Activated naive CD8-positive, alpha-beta T cell treated with anti-CD3 and anti-CD28 coated beads for 36 hours (primary cell): ENCODE results near the gene ASB9. TPM values are rescaled to one million over a fixed set of nuclear protein-coding genes. Genes with fewer than 3 reads are reported as not detected.
"Not testable (repeated sequence)": the region's sequence is repeated elsewhere in the genome, so short reads cannot be mapped to it uniquely, and the experiment has no call there.

Experiments
- DNase-seq: peaks from one replicate; pipeline ENCODE4 v3.0.0; 2021
- H3K27ac Mint-ChIP-seq: one replicate; pipeline ENCODE4 v1.8.0; 2022; ENCODE audit warnings: mild to moderate bottlenecking, moderate library complexity, mixed read lengths
- H3K27me3 Mint-ChIP-seq: one replicate; pipeline ENCODE4 v1.8.0; 2022; ENCODE audit warnings: mild to moderate bottlenecking, mixed read lengths
- H3K36me3 Mint-ChIP-seq: one replicate; pipeline ENCODE4 v1.8.0; 2021; ENCODE audit warnings: mild to moderate bottlenecking, mixed read lengths
- H3K4me1 Mint-ChIP-seq: one replicate; pipeline ENCODE4 v1.8.0; 2021; ENCODE audit warnings: mixed read lengths
- H3K4me3 Mint-ChIP-seq: one replicate; pipeline ENCODE4 v1.8.0; 2022; ENCODE audit warnings: mild to moderate bottlenecking, moderate library complexity, mixed read lengths
- H3K9me3 Mint-ChIP-seq: one replicate; pipeline ENCODE4 v1.8.0; 2022; ENCODE audit warnings: mixed read lengths
- total RNA-seq, 2 experiments: library from RNA; stranded (reverse); gene quantifications; one replicate each; pipeline ENCODE4 v1.2.3, GENCODE V29; 2021

Gene ASB9, protein sequence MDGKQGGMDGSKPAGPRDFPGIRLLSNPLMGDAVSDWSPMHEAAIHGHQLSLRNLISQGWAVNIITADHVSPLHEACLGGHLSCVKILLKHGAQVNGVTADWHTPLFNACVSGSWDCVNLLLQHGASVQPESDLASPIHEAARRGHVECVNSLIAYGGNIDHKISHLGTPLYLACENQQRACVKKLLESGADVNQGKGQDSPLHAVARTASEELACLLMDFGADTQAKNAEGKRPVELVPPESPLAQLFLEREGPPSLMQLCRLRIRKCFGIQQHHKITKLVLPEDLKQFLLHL
- under 1 TPM; 0.54 to 0.99 TPM for total RNA-seq

DNA sequence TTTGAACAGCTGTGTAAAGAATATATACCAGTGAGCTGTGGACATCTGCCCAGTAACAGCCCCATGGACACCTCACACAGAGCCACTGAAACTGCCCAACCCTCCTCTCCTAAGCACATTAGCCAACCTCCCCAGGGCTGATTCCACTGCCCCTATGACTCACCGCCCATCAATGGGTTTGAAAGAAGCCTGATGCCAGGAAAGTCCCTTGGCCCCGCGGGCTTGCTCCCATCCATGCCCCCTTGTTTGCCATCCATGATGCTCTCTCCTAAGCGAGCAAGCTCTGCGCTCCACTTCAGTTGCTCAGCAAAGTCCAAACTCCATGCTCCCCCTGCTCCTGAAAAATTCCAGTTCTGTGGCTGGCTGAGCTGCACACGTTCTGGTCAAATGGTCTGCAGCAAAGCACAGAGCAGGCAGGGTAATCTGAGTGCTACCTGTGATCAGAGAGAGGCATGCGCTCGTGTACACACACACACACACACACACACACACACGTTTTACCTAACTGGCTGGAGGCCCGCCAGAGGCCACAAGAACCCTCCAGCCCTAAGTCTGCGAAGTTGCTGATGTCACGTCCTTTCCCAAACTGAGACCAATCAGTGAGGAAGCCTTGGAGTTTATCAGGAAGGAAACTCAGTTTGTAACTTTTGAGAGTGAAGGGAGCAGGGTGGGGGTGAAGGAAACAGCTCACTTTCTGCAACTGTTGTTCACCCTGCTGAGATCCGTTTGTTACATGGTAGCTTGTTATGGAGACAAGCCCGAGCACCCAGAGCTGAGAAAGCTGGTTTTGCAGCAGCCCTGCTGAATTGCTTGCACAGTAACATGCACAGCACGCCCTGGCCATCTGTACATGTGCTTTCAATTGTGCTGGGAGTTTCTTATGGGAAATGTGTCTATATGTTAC is at the start of gene ASB9:
Gene ASB9 (minus strand): TSS at position 466 of the 904 bp plus-strand sequence. CDS start 209 bp downstream, at position 257.
- Mint-ChIP-seq H3K4me3 (peak within 1 kb of the TSS; percentile 47), H3K36me3 (no peaks in the 10 kb centered on the region), H3K27me3 (no peaks in the 10 kb centered on the region), H3K4me1 (peaks cover 9% of the 10 kb centered on the region), H3K9me3 (no peaks in the 10 kb centered on the region), H3K27ac (peak within 1 kb of the TSS; percentile 46)
- DNase-seq: peak; percentile 13

DNA sequence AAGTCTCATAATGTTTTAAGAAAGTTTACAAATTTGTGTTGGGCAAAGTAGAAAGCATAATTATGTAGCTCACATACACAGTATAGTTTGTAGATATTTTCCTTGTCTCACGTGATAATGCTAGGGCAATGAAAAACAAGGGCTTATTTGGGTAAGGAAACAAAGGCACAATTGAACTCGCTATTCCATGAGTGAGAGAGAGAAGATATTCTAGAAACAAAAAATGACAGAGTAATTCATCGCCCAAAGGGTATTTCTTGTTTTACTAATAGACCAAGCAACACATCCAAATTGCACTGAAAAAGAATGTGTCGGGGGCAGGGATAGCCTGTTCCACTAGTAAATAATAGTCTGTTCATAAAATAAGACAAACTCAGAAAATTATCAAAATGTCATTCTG is 49.2 kb upstream of the ASB9 start:
- H3K4me3 Mint-ChIP-seq: no peak overlapping the region
- H3K36me3 Mint-ChIP-seq: peaks cover 12% of the 10 kb centered on the region
- H3K9me3 Mint-ChIP-seq: no peaks in the 10 kb centered on the region
- no peaks in the 10 kb centered on the region for H3K4me1 Mint-ChIP-seq
- no peak for DNase-seq
- H3K27me3 Mint-ChIP-seq: no peaks in the 10 kb centered on the region
- no peak overlapping the region for H3K27ac Mint-ChIP-seq

DNA sequence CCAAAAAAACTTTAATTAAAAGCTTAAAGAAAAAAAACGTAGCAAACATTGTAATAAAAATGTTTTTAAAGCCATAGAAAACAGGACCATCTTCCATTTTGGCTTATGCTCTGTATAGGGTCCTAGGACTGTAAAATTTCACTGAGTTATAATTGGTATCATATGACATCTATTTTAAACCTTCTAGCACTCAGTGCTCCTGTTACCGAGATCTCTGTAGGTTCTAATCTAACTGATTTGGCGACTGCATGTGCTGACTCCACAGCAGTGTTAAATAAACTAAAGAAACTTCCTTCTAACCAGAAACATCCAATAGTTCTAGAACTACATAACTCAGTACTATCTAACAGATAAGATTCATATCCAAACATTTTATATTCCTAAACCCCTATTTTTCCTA is 45.6 kb upstream of the ASB9 start, which contains the start of gene ASB11:
Gene ASB11 (minus strand): TSS at position 132 of the 400 bp plus-strand sequence. CDS start 35 bp downstream, at position 97.
- peaks cover 7% of the 10 kb centered on the region for H3K36me3 Mint-ChIP-seq
- no peak within 1 kb of the TSS for H3K27ac Mint-ChIP-seq
- no peaks in the 10 kb centered on the region for H3K9me3 Mint-ChIP-seq
- H3K4me1 Mint-ChIP-seq: no peaks in the 10 kb centered on the region
- no peak within 1 kb of the TSS for H3K4me3 Mint-ChIP-seq
- H3K27me3 Mint-ChIP-seq: no peaks in the 10 kb centered on the region
- no peak for DNase-seq

DNA sequence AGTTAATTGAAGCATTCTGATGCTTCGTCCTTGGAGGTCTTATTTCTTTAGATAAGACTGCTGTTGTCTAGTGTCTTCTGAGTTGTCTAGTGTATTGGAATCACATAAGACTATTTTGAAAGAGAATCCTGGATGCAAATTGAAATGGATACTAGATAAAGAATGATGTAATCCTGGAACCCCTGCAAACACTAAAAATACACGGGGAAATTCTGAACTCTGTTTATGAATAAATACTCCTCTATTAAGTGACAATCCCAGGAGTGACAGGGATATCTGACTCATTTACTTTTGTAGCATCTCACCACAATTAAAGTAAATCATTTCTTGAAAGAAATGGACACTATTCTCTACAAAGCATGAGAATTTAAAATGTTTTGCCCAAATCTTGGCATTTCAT is 44.6 kb upstream of the ASB9 start:
- Mint-ChIP-seq H3K36me3 (peaks cover 7% of the 10 kb centered on the region), H3K4me3 (no peak overlapping the region), H3K9me3 (no peaks in the 10 kb centered on the region), H3K27me3 (no peaks in the 10 kb centered on the region), H3K4me1 (no peaks in the 10 kb centered on the region), H3K27ac (no peak overlapping the region)
- no peak for DNase-seq

DNA sequence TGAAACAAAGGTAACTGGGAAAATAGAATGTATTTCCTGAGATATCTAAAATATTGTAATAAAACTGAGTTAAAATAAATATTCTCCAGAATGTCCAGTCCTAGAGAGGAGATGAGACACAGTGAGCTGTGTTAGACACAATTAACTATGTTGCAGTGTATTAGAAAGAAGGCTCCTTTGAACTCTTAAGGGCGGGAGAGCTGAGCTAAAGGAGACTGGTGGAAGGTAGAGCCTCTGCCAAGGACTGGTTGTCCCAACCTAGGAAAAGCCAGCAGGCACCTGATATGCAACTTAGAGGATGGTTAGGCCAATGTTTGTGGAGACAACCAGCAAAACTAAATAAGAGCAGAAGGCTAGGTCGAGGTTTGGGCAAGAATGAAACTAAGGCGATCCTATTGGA is 41.2 kb upstream of the ASB9 start:
- no peak for DNase-seq
- Mint-ChIP-seq H3K4me1 (no peaks in the 10 kb centered on the region), H3K27ac (no peak overlapping the region), H3K36me3 (no peaks in the 10 kb centered on the region), H3K9me3 (no peaks in the 10 kb centered on the region), H3K27me3 (no peaks in the 10 kb centered on the region), H3K4me3 (no peak overlapping the region)

DNA sequence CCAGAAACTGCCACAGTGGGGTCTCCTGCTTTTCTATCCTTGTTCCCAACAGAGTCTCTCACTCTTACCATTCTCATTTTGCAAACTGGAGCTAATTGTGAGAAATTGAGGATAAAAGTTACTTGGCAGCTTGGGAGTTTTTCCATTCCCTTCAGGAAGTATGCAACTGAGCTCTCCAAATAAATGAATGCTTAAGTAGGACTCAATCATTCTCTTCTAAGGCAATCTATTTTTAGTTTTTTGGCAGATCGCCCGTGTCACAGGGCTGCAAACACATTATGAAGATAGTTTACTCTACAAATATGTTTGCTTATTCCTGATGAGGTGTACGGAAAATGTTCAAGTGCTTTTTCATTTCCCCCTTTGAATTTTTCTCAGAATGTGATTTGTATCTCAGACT is 40.2 kb upstream of the ASB9 start:
- H3K27me3 Mint-ChIP-seq: no peaks in the 10 kb centered on the region
- H3K36me3 Mint-ChIP-seq: no peaks in the 10 kb centered on the region
- no peak overlapping the region for H3K4me3 Mint-ChIP-seq
- no peak overlapping the region for H3K27ac Mint-ChIP-seq
- no peaks in the 10 kb centered on the region for H3K9me3 Mint-ChIP-seq
- no peak for DNase-seq
- no peaks in the 10 kb centered on the region for H3K4me1 Mint-ChIP-seq

DNA sequence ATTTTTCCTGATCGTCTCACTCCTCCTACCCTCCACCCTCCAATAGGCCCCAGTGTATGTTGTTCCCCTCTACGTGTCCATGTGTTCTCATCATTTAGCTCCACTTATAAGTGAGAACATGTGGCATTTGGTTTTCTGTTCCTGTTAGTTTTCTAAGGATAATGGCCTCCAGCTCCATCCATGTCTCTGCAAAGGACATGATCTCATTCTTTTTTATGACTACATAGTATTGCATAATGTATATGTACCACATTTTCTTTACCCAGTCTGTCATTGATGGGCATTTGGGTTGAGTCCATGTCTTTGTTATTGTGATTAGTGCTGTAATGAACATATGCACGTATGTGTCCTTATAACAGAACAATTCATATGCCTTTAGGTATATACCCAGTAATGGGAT is 36.0 kb upstream of the ASB9 start:
- not testable (repeated sequence) for H3K4me1 Mint-ChIP-seq, H3K9me3 Mint-ChIP-seq, H3K27me3 Mint-ChIP-seq, H3K4me3 Mint-ChIP-seq, H3K36me3 Mint-ChIP-seq, H3K27ac Mint-ChIP-seq, DNase-seq

DNA sequence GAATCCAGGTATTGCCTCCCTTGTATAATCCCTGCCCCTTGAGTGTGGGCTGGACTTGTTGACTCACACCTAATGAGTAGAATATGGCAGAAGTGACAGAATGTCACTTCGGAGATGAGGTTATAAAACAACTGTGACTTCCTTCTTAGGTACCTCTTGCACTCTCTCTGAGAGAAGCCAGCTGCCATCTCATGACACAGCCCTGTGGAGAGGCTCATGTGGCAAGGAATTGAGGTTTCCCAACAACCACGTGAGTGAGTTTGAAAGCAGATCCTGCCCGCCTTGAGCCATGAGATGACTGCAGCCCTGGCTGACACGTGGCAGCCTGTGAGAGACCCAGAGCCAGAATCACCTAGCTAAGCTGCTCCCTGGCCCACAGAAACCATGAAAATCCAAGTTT is 32.0 kb upstream of the ASB9 start:
- Mint-ChIP-seq H3K4me3 (no peak overlapping the region), H3K4me1 (peaks cover 2% of the 10 kb centered on the region), H3K9me3 (no peaks in the 10 kb centered on the region), H3K36me3 (no peaks in the 10 kb centered on the region), H3K27me3 (no peaks in the 10 kb centered on the region), H3K27ac (peak overlapping the region; percentile 34)
- peak; percentile 9 for DNase-seq

DNA sequence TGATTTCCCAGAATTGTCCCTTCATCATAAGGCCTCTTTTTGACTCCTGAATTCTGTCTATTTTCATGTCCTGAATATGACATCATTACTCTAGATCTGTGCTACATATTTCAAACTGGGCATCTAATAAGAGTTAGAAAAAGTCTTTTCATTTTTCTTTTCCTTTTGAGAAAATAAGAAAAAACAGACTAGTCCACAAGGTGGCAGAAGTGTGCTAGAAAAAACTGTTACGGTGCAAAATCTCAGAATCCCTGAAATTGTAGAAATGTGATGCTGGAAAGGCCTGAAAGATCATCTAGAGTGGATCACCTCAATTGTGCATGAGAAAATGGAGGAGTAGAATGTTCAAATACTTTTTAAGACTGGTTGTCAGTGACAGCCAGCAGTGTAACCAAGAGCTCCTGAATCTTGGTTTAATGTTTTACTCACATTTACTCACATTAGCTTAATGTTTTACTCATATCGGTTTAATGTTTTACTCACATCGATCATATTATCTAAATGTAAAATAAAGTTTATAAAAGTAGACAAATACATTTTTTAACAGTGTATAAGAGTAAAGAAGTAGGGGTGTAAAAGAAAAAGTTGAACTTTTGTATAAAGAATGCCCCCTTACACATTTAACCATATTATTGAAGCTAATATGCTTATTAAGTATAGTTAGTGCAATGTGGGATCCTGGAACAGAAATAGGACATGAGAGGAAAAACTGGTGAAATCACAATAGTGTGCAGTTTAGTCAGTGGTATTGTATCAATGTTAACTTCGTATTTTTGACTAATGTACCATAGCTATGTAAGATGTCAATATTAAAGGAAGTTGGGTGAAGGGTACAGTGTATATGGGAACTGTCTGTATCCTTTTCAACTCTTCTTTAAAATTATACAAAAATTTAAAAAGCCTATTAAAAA is 30.3 kb upstream of the ASB9 start:
- peaks cover 2% of the 10 kb centered on the region for H3K4me1 Mint-ChIP-seq
- no peak for DNase-seq
- H3K27ac Mint-ChIP-seq: no peak overlapping the region
- no peaks in the 10 kb centered on the region for H3K9me3 Mint-ChIP-seq
- no peak overlapping the region for H3K4me3 Mint-ChIP-seq
- no peaks in the 10 kb centered on the region for H3K36me3 Mint-ChIP-seq
- H3K27me3 Mint-ChIP-seq: no peaks in the 10 kb centered on the region

DNA sequence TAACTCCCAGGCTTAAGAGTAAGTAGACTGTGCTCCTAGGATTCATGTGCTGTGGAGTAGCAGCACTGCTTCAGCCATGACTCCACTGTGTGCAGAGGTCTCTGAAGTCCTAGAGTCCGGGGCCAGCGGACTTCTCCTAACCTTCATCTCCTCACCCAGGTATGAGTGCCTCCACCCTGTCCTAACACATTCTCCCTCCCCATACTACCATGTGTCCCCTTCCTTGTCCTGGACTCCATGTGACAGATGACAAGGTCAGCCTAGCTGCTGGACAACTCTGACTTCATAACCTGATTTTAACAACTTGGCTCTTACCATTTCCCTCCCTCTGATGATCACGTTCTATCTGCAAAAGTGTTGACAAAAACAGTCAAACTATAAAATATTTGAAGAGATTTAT is 28.9 kb upstream of the ASB9 start:
- H3K4me3 Mint-ChIP-seq: no peak overlapping the region
- no peaks in the 10 kb centered on the region for H3K36me3 Mint-ChIP-seq
- no peaks in the 10 kb centered on the region for H3K27me3 Mint-ChIP-seq
- no peaks in the 10 kb centered on the region for H3K9me3 Mint-ChIP-seq
- DNase-seq: no peak
- H3K4me1 Mint-ChIP-seq: peaks cover 2% of the 10 kb centered on the region
- H3K27ac Mint-ChIP-seq: no peak overlapping the region

DNA sequence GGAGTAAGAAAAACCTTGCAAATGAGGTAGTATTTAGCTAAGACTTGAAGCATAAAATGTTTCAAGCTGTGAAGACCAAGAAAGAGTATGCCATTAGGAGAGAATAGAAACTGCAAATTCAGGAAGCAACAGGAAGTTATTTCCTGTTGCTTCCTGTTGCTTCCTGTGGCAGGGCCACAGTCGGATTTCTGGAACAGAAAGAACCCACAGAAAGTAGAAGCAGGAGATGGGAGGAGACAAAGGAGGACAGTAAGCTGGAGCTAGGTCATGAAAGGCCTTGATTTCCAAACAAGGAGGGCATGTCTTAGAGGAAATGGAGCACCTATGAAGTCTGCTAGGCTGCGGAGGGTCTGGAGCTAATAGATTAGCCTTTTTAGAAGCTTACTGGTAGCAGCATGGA is 28.3 kb upstream of the ASB9 start:
- Mint-ChIP-seq H3K9me3 (no peaks in the 10 kb centered on the region), H3K36me3 (no peaks in the 10 kb centered on the region), H3K4me1 (peaks cover 2% of the 10 kb centered on the region), H3K27me3 (no peaks in the 10 kb centered on the region), H3K27ac (no peak overlapping the region), H3K4me3 (no peak overlapping the region)
- no peak for DNase-seq

DNA sequence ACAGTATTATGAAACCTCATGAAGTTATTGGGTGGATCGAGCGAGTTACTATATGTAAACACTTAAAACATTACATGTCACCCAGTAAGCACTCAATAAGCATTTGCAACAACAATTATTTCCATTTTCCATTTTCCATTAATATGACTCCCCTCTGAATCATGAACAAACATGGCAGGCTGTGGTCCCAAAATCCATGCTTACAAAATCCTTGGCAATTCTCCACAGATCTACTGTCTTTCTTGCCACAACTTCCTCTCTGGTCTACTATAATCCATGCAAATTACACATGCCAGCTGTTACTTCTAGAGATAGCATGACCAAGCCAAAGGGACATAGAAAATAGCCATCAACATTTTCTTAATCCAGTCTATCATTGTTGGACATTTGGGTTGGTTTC is 23.6 kb upstream of the ASB9 start:
- H3K27me3 Mint-ChIP-seq: no peaks in the 10 kb centered on the region
- no peaks in the 10 kb centered on the region for H3K9me3 Mint-ChIP-seq
- no peak overlapping the region for H3K27ac Mint-ChIP-seq
- DNase-seq: no peak
- H3K4me3 Mint-ChIP-seq: no peak overlapping the region
- no peaks in the 10 kb centered on the region for H3K4me1 Mint-ChIP-seq
- no peaks in the 10 kb centered on the region for H3K36me3 Mint-ChIP-seq

DNA sequence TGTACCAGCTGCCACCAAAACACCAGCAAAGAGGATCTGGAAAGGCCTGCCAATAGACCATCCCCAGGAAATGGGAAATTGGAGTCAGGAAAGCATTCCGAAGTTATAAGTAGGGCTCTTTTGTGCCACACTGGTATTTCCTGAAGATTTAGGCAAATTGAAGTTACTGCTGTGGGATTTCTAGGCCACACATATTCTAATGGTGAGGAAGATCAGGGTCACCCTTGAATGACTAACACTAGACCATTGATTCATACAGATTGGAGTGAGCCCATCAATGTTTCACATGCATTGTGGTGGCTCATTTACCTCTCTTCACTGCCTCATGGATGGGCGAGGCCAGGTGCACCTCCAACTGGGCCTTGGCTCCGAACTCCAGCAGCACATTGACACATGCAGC is 23.0 kb upstream of the ASB9 start:
- Mint-ChIP-seq H3K27ac (no peak overlapping the region), H3K27me3 (no peaks in the 10 kb centered on the region), H3K4me1 (no peaks in the 10 kb centered on the region), H3K9me3 (no peaks in the 10 kb centered on the region), H3K4me3 (no peak overlapping the region), H3K36me3 (no peaks in the 10 kb centered on the region)
- no peak for DNase-seq

DNA sequence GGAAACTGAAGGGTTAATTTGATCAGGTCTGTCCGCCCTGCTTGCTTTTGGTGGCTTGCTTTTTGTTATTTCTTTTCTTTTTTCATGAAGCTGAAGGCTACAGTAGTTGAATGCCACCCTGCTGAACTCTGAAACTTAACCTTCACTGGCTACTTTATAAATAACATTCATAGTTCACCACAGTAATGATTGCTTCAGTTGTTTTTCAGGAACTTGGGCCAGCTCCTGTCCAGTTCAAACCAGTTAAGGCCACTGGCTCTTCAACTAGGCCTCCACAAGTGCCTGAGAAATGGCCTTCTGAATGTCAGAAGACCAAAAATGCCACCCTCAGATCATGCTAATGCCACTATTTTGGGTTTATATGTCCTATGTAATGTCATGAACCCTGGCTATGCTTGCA is 7.7 kb upstream of the ASB9 start:
- no peak overlapping the region for H3K27ac Mint-ChIP-seq
- H3K27me3 Mint-ChIP-seq: peaks cover 4% of the 10 kb centered on the region
- H3K36me3 Mint-ChIP-seq: no peaks in the 10 kb centered on the region

DNA sequence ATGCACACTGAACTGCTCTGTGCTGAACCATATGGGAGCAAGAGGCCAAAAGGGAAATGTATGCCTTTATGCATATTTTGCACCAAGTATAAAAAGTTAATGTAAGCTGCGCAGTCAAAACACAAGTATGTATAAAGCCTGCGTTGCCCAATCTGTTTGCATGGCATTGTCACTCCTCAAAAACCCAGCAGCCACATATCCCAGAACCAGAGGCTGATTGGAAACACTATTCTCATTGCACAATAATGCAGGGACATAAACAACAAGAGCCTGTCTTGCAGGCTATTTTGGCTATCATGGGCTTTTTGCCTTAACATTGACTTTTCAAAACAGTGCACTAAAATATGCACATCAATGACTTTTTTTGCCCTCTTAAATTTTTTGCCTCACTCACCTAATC is 5.1 kb upstream of the ASB9 start:
- DNase-seq: no peak
- Mint-ChIP-seq H3K9me3 (no peaks in the 10 kb centered on the region), H3K4me1 (peaks cover 3% of the 10 kb centered on the region), H3K27me3 (no peaks in the 10 kb centered on the region), H3K36me3 (no peaks in the 10 kb centered on the region), H3K4me3 (no peak overlapping the region), H3K27ac (no peak overlapping the region)

More for the DNA sequence above, 7.7 kb upstream of the ASB9 start:
- DNase-seq: no peak
- no peak overlapping the region for H3K4me3 Mint-ChIP-seq
- H3K9me3 Mint-ChIP-seq: no peaks in the 10 kb centered on the region
- no peaks in the 10 kb centered on the region for H3K4me1 Mint-ChIP-seq
